ENCODE results near the gene RAET1L. TPM values are rescaled to one million over a fixed set of nuclear protein-coding genes. Genes with fewer than 3 reads are reported as not detected.

Gene RAET1L
- total and polyA plus RNA-seq, 10 of the 15 experiments (the other 5 are each of a cell fraction or from before 2014, with no cell fraction given), result not detected

DNA sequence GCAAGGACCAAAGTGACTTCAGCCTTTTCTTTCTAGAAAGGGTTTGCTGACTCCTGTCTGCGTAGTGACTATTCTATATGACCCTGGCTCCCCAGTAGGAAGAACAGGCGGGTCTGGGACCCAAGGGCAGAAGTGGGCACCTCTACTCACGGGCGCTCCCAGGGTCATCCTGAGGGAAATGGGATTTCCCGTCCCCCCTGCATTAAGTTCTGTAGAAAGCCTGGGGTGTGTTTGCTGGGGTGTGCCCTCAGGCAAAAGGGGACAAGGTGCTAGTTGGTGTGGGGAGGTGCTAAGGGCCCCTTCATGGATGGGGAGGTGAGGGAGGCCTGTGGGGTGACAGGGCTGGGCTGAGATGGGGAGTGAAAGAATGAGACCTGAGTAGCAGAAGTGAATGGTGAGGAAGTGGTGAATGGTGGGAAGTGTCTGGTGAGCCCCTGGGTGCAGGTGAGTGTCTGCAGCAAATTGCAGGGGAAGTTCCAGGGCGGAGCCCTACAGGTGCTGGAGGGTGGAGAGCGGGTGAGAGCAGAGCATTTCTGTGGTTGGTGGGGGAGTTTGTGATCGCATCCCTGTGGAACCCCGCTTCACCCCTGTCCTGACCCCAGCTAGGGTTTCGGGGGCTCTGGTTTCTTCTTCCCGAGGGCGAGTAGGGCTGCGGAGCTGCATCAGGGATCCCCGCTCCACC lies 21.1 kb downstream of the RAET1L start:
- Histone ChIP-seq H3K4me2 (ENCODE audit: control insufficient read depth, insufficient read depth) (peak overlapping the region; percentile 97), H2AFZ (ENCODE audit: control insufficient read depth, low read depth, low read length) (peak overlapping the region; percentile 85), H3K27me3 (replicated peaks in 1 of 2; ENCODE audit: control insufficient read depth in 2 of 2, insufficient read depth in 2 of 2, low read length in 1 of 2) (no peaks in the 10 kb centered on the region; a peak in 2 of 4 replicates), H3K27ac (ENCODE audit: control insufficient read depth, insufficient read depth) (no peak overlapping the region), H3K4me1 (ENCODE audit: control insufficient read depth, insufficient read depth, low read length) (peaks cover 37% of the 10 kb centered on the region), H3K79me2 (ENCODE audit: control insufficient read depth, insufficient read depth, low read length) (no peaks in the 10 kb centered on the region), H4K20me1 (ENCODE audit: control insufficient read depth, insufficient read depth) (no peaks in the 10 kb centered on the region; the same call in 1 of the 2 replicates), H3K9me3 (replicated peaks; ENCODE audit: control insufficient read depth, insufficient read depth, low read length) (peaks cover 8% of the 10 kb centered on the region; the same call in 2 of the 3 replicates), H3K9ac (ENCODE audit: control insufficient read depth, insufficient read depth, low read length) (no peak overlapping the region), H3K4me3 (peak overlapping the region; percentile 73; the same call in 1 of the 2 replicates), H3K36me3 (ENCODE audit: control insufficient read depth in 2 of 2, insufficient read depth in 2 of 2, low read length in 1 of 2) (no peaks in the 10 kb centered on the region)
- BruUV-seq (replicated peaks), result no TSS peak
- 11% methylated on average over 13 of the region's 14 CpGs for WGBS (ENCODE audit: insufficient coverage, insufficient replicate concordance, low lambda C conversion rate, missing lambda C conversion rate)
- SMC1A ChIA-PET (ENCODE audit: uncharacterized antibody, unreplicated experiment), result no interaction called here
- POLR2A ChIA-PET, result no interaction called here
- DNase-seq (ENCODE audit: low read depth, low spot score), result no peak
- CTCF ChIA-PET, result interaction anchor here (1.1 kb wide), 1 partner anchor 12 kb away, joined by 6 read pairs; no protein-coding TSS in a partner anchor
- RAD21 ChIA-PET (ENCODE audit: unreplicated experiment), result no interaction called here
- intact Hi-C loops (cut with micrococcal nuclease; ENCODE audit: unreplicated experiment) (no loop called here), in situ Hi-C loops (cut with MboI) (no loop called here)
- FAIRE-seq, result no peak
- ATAC-seq, result peak; percentile 67
- TF ChIP-seq HDAC6 (IDR thresholded peaks at IDR 0.05; ENCODE audit: unreplicated experiment), result no peak
- no peak; the same call in 1 of the 2 replicates for TF ChIP-seq NFIC (IDR thresholded peaks at IDR 0.05; ENCODE audit: low read depth, low read length)
- no peak for TF ChIP-seq LARP7 (IDR thresholded peaks at IDR 0.05)
- TF ChIP-seq, protein P1, sequence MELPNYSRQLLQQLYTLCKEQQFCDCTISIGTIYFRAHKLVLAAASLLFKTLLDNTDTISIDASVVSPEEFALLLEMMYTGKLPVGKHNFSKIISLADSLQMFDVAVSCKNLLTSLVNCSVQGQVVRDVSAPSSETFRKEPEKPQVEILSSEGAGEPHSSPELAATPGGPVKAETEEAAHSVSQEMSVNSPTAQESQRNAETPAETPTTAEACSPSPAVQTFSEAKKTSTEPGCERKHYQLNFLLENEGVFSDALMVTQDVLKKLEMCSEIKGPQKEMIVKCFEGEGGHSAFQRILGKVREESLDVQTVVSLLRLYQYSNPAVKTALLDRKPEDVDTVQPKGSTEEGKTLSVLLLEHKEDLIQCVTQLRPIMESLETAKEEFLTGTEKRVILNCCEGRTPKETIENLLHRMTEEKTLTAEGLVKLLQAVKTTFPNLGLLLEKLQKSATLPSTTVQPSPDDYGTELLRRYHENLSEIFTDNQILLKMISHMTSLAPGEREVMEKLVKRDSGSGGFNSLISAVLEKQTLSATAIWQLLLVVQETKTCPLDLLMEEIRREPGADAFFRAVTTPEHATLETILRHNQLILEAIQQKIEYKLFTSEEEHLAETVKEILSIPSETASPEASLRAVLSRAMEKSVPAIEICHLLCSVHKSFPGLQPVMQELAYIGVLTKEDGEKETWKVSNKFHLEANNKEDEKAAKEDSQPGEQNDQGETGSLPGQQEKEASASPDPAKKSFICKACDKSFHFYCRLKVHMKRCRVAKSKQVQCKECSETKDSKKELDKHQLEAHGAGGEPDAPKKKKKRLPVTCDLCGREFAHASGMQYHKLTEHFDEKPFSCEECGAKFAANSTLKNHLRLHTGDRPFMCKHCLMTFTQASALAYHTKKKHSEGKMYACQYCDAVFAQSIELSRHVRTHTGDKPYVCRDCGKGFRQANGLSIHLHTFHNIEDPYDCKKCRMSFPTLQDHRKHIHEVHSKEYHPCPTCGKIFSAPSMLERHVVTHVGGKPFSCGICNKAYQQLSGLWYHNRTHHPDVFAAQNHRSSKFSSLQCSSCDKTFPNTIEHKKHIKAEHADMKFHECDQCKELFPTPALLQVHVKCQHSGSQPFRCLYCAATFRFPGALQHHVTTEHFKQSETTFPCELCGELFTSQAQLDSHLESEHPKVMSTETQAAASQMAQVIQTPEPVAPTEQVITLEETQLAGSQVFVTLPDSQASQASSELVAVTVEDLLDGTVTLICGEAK (IDR thresholded peaks at IDR 0.05; ENCODE audit: borderline replicate concordance), result no peak
- TF ChIP-seq, protein P2, sequence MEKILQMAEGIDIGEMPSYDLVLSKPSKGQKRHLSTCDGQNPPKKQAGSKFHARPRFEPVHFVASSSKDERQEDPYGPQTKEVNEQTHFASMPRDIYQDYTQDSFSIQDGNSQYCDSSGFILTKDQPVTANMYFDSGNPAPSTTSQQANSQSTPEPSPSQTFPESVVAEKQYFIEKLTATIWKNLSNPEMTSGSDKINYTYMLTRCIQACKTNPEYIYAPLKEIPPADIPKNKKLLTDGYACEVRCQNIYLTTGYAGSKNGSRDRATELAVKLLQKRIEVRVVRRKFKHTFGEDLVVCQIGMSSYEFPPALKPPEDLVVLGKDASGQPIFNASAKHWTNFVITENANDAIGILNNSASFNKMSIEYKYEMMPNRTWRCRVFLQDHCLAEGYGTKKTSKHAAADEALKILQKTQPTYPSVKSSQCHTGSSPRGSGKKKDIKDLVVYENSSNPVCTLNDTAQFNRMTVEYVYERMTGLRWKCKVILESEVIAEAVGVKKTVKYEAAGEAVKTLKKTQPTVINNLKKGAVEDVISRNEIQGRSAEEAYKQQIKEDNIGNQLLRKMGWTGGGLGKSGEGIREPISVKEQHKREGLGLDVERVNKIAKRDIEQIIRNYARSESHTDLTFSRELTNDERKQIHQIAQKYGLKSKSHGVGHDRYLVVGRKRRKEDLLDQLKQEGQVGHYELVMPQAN (conservative IDR thresholded peaks at IDR 0.05), result no peak
- no peak for TF ChIP-seq MYB (IDR thresholded peaks at IDR 0.05; ENCODE audit: borderline replicate concordance, low read depth, low read length)
- TF ChIP-seq, protein P3, sequence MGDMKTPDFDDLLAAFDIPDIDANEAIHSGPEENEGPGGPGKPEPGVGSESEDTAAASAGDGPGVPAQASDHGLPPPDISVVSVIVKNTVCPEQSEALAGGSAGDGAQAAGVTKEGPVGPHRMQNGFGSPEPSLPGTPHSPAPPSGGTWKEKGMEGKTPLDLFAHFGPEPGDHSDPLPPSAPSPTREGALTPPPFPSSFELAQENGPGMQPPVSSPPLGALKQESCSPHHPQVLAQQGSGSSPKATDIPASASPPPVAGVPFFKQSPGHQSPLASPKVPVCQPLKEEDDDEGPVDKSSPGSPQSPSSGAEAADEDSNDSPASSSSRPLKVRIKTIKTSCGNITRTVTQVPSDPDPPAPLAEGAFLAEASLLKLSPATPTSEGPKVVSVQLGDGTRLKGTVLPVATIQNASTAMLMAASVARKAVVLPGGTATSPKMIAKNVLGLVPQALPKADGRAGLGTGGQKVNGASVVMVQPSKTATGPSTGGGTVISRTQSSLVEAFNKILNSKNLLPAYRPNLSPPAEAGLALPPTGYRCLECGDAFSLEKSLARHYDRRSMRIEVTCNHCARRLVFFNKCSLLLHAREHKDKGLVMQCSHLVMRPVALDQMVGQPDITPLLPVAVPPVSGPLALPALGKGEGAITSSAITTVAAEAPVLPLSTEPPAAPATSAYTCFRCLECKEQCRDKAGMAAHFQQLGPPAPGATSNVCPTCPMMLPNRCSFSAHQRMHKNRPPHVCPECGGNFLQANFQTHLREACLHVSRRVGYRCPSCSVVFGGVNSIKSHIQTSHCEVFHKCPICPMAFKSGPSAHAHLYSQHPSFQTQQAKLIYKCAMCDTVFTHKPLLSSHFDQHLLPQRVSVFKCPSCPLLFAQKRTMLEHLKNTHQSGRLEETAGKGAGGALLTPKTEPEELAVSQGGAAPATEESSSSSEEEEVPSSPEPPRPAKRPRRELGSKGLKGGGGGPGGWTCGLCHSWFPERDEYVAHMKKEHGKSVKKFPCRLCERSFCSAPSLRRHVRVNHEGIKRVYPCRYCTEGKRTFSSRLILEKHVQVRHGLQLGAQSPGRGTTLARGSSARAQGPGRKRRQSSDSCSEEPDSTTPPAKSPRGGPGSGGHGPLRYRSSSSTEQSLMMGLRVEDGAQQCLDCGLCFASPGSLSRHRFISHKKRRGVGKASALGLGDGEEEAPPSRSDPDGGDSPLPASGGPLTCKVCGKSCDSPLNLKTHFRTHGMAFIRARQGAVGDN (IDR thresholded peaks at IDR 0.05), result no peak
- TF ChIP-seq, protein P4, sequence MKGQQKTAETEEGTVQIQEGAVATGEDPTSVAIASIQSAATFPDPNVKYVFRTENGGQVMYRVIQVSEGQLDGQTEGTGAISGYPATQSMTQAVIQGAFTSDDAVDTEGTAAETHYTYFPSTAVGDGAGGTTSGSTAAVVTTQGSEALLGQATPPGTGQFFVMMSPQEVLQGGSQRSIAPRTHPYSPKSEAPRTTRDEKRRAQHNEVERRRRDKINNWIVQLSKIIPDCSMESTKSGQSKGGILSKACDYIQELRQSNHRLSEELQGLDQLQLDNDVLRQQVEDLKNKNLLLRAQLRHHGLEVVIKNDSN (IDR thresholded peaks at IDR 0.05; ENCODE audit: borderline replicate concordance, extremely low read length, insufficient read depth, low read depth, low read length), result no peak
- TF ChIP-seq, protein P5, sequence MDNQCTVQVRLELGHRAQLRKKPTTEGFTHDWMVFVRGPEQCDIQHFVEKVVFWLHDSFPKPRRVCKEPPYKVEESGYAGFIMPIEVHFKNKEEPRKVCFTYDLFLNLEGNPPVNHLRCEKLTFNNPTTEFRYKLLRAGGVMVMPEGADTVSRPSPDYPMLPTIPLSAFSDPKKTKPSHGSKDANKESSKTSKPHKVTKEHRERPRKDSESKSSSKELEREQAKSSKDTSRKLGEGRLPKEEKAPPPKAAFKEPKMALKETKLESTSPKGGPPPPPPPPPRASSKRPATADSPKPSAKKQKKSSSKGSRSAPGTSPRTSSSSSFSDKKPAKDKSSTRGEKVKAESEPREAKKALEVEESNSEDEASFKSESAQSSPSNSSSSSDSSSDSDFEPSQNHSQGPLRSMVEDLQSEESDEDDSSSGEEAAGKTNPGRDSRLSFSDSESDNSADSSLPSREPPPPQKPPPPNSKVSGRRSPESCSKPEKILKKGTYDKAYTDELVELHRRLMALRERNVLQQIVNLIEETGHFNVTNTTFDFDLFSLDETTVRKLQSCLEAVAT (IDR thresholded peaks at IDR 0.05), result peak; percentile 80
